GM21786 (cell line): ENCODE results near the gene LDLRAD3.

Experiments
- ATAC-seq: cut with Tn5 transposase; IDR thresholded peaks from one replicate; pipeline ENCODE4 v1.9.1; 2021; ENCODE audit not compliant: unreplicated experiment

Gene LDLRAD3

DNA sequence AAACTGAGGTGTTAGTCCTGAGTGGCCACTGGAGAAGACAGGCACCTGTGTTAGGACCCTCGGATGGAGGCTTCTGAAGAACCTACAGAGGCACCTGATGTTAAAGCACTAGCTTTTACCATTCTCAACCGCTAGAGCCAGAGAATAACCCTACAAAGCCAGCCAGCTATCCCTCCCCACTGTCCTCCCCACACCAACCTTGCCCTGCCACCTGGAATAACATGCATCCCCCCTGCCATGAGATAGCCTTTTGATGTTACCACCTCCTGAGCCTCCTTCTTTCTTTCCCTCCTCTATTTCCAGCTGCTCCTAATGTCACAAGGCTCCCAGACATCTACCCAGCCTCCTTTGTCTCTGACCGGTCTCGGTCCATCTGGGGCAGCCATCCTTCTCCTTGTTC, 317.2 kb downstream of the LDLRAD3 start:
- no peak for ATAC-seq

GRCh38 chr11:36264011-36264972, 320.4 kb downstream of the LDLRAD3 start:
- ATAC-seq: no peak

DNA sequence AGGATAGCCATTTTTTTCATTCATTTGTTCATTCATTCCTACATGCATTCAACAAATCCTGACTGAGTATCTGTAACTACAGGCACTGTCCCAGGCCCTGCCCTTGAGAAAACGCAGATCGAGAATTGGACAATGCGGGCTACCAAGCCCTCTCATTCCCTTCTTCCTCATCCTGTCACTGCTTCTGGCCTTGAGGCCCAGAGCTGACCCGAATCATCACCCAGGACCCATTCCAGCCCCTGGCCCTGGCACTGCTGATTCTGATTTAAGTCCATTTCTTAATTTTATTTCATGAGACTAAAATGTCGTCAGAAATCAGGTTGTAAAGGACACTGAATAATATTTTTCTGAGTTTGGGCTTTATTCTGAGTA, 321.1 kb downstream of the LDLRAD3 start:
- no peak for ATAC-seq

- peak; percentile 71 for ATAC-seq
Measured at GRCh38 chr11:36265793-36266628, 322.1 kb downstream of the LDLRAD3 start.

DNA sequence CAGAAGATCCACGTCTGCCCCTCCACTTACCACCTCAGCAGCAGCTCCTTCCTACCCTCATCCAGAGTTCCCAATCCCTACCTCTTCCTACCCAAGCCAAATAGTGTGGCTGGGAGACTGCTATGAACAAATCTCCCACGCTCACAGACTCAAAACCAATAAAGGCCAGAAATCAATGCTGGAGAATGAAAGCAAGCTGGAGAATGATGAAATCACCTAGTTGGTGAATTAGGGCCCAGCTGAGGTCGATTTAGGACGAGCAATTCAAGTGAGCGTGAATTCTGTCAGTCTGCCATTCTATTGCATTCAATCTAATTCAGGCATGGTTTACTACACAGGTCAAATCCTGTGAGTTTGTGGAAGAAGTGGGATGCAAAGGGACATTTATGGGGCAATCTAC, 322.9 kb downstream of the LDLRAD3 start:
- ATAC-seq: no peak

DNA sequence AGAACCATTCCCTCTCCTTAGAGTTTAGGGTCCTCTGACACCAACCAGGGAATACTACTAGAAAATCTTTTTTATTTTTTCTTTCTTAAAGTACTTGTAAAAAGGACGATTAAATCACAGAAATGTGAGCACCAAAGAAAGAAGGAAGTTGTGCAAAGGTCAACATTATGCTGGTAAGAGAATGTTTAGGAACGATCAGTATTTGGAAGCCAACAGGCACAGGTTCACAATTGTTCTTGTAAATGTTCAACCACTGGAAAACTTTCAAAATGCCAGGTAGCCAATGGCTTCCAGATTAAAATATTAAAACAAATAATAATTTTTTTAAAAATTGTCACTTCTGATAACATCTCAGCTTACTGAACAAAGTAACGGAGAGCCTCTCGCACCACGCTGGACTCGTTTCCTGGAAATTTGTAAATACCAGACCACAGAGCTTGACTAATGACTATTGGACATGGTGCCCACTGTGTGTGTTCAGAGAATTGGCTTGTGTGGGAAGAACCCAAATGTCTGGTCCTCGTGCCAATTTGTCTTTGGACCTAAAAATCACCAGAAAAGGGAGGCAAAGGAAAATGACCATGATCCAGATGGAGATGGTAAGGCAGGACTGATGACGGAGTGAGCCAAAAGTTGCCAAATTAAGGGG, 324.6 kb downstream of the LDLRAD3 start:
- ATAC-seq: no peak

DNA sequence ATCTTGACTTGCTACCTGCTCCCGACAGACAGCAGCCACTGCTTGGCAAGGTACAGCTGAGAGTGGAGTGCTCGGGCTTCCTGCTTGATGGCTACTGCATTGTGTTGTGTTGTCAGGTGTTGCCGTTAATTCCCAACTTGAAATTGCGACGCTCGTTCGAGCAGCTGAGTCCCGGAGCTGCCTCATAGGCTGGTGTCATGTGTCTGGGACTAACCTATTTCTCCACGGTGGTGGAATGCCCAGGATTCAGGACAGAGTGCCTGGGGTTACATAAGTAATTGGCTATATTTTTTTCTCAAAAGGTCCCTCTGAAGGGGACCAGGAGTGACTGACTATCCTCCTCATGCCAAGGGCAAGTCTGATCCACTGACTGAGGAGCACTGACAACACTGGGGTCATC, 326.8 kb downstream of the LDLRAD3 start:
- ATAC-seq: no peak

GRCh38 chr11:36271794-36272407, 328.0 kb downstream of the LDLRAD3 start:
- ATAC-seq: no peak

- ATAC-seq: no peak
Measured at GRCh38 chr11:36273110-36273509, 329.2 kb downstream of the LDLRAD3 start.

DNA sequence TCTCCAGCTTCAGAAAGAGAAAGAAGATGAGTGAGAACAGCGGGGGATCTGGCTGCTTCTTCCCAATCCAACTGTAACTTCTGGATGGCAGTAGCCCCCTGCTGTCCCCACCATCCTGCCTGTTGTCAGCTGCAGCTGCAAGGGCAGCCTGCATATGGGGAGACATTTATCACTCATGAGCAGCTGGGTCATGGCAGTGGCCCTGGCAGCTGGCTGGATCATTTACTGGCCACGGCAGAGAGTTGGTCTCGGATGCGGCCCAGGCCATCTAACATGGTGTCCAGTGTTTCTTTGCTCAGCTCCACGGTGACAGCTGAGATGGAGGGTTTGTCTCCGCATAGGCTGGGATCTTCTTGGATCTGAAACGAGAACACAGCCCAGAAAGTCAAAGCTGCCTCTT, 330.6 kb downstream of the LDLRAD3 start:
- no peak for ATAC-seq

DNA sequence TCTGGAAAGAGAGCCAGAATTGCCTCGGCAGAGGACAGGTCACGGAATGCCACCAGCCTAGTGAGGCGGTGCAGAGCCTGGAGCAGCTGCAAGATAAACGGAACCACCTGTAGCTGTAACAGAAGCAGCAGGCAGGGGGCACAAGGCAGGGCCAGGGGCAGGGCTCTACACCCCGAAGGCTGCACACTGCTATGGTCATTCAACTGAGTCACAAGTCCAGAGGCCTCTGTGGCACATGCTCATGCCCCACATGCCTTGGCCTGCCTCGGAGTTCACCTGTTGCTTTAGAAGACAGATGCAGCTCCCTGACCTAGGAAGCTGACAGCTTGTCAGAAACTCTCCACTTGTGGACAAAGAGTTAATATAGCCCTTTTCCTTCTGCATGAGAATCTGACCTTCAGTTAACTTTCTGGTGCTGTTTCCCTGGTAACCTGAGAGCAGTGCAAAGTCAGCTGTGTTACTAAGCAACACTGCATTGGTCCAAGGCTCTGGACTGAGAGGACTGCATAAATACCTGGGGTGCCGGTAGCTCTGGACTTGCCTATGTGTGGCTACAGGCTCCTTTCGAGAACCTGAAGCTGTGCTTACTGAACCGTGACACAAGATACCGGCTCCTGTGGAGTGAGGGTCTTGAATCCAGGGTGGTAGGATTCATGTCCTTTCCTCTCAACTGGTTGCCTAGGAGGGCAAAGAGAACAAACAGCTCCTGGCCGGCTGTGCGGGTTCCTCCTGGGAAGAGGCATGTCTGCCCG, 334.8 kb downstream of the LDLRAD3 start:
- no peak for ATAC-seq

GRCh38 chr11:36280531-36280930, 336.7 kb downstream of the LDLRAD3 start:
- ATAC-seq: no peak
